Measurements from ENCODE around the gene OSGEP. TPM values are rescaled to one million over a fixed set of nuclear protein-coding genes. Genes with fewer than 3 reads are reported as not detected.

OSGEP gene
- total RNA-seq, 1 experiment from 2014 or later: 50.8 TPM

DNA sequence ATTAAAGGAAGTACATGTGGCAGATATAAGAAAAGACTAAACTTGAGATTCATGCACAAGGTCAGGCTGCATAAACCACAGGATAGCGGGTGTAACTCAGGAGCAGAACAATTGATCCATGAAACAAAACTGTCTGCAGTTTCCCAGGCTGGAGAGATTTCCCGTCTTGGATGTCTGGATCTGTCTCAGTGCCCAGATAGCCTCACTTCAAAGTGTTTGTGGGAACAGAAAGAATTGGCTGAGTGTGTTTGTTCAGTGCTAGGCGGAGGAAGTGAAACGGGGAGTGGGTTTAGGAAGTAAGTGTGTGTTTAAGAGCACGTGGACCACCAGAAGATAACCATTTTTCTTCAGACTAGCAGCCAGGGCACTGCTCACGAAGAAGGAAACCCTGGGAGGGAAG, 49.3 kb upstream of the OSGEP start:
- H2BK20ac ChIP-seq (ENCODE audit: low read depth, low read length, poor library complexity, severe bottlenecking): no peak overlapping the region
- no peak overlapping the region for H2BK12ac ChIP-seq (ENCODE audit: insufficient read length, low read depth, low read length)
- no peak overlapping the region for H3K4me2 ChIP-seq (ENCODE audit: insufficient read depth, insufficient read length, low read length)
- H4K91ac ChIP-seq (ENCODE audit: insufficient read length, low read depth, low read length): no peak overlapping the region
- no peak overlapping the region for H3K14ac ChIP-seq (ENCODE audit: insufficient read depth, low read length)
- H4K20me1 ChIP-seq (ENCODE audit: control insufficient read depth, insufficient read depth, insufficient read length): no peaks in the 10 kb centered on the region
- TF ChIP-seq, protein P1, sequence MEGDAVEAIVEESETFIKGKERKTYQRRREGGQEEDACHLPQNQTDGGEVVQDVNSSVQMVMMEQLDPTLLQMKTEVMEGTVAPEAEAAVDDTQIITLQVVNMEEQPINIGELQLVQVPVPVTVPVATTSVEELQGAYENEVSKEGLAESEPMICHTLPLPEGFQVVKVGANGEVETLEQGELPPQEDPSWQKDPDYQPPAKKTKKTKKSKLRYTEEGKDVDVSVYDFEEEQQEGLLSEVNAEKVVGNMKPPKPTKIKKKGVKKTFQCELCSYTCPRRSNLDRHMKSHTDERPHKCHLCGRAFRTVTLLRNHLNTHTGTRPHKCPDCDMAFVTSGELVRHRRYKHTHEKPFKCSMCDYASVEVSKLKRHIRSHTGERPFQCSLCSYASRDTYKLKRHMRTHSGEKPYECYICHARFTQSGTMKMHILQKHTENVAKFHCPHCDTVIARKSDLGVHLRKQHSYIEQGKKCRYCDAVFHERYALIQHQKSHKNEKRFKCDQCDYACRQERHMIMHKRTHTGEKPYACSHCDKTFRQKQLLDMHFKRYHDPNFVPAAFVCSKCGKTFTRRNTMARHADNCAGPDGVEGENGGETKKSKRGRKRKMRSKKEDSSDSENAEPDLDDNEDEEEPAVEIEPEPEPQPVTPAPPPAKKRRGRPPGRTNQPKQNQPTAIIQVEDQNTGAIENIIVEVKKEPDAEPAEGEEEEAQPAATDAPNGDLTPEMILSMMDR (conservative IDR thresholded peaks at IDR 0.05): no peak
- no peak overlapping the region for H3K56ac ChIP-seq (ENCODE audit: insufficient read length, low read depth, low read length)
- H3K4ac ChIP-seq (ENCODE audit: low read depth, low read length): no peak overlapping the region
- H3K23me2 ChIP-seq (ENCODE audit: insufficient read length, low read depth, low read length, poor library complexity, severe bottlenecking): no peaks in the 10 kb centered on the region
- no peak overlapping the region; a peak in 1 of 7 replicates for H3K27ac Mint-ChIP-seq
- H3K4me3 Mint-ChIP-seq: no peak overlapping the region
- no peak overlapping the region for H2BK120ac ChIP-seq (ENCODE audit: low read depth, low read length, poor library complexity, severe bottlenecking)
- no peaks in the 10 kb centered on the region for H3K79me1 ChIP-seq (ENCODE audit: insufficient read depth, low read depth, low read length, poor library complexity, severe bottlenecking)
- H3K36me3 Mint-ChIP-seq (ENCODE audit: insufficient read depth in 1 of 3, low read depth in 3 of 3): peaks cover 4 to 9% (median 4%) of the 10 kb centered on the region in 3 experiments; a peak in 6 of 7 replicates
- H3T11ph ChIP-seq (ENCODE audit: low read length): no peak overlapping the region
- H3K27ac ChIP-seq (ENCODE audit: insufficient read length, low read depth, low read length): no peak overlapping the region
- no peak overlapping the region for H4K8ac ChIP-seq (replicated peaks; ENCODE audit: insufficient read length, low read depth, low read length)
- H2AFZ ChIP-seq (ENCODE audit: low read length): no peak overlapping the region
- H3K4me1 ChIP-seq (ENCODE audit: insufficient read depth, low read length): no peaks in the 10 kb centered on the region
- no peaks in the 10 kb centered on the region for H3K27me3 ChIP-seq (ENCODE audit: insufficient read depth, low read length)
- H3K9me3 Mint-ChIP-seq: peaks cover 9 to 10% of the 10 kb centered on the region in 2 experiments
- H2BK15ac ChIP-seq (ENCODE audit: low read depth, low read length): no peak overlapping the region
- no peak for DNase-seq
- H4K5ac ChIP-seq (ENCODE audit: insufficient read length, low read depth, low read length): no peak overlapping the region
- H3K79me2 ChIP-seq (ENCODE audit: insufficient read depth, low read length): no peaks in the 10 kb centered on the region
- no peak overlapping the region for H2AK5ac ChIP-seq (ENCODE audit: insufficient read length, low read length)
- no peak overlapping the region for H2BK5ac ChIP-seq (ENCODE audit: insufficient read length, low read length)
- peaks cover 5% of the 10 kb centered on the region for H3K27me3 Mint-ChIP-seq (ENCODE audit: low read depth)
- H3K18ac ChIP-seq (ENCODE audit: insufficient read length, low read depth, low read length): no peak overlapping the region
- no CpG with 5 or more reads among the region's 6 CpGs for WGBS (ENCODE audit: extremely low coverage, insufficient read length, low lambda C conversion rate)
- no peak overlapping the region for H3K9ac ChIP-seq (ENCODE audit: extremely low read depth, insufficient read length, low read length)
- H3K23ac ChIP-seq (ENCODE audit: insufficient read length, low read depth, low read length): no peak overlapping the region
- H3K9me3 ChIP-seq (ENCODE audit: control insufficient read depth, low read depth, low read length): no peaks in the 10 kb centered on the region
- peaks cover 14% of the 10 kb centered on the region in 2 experiments for H3K4me1 Mint-ChIP-seq
